ENCODE measurements around the gene ANTXR2.

The ANTXR2 gene

GRCh38 chr4:80070880-80071603 is 2.0 kb downstream of the ANTXR2 start:
- no peak for DNase-seq (ENCODE audit: extremely low read depth in 1 of 2, low read depth in 1 of 2)

- no peak for DNase-seq (ENCODE audit: extremely low read depth in 1 of 2, low read depth in 1 of 2)
Measured at GRCh38 chr4:80069837-80070731, 2.9 kb downstream of the ANTXR2 start.

DNA sequence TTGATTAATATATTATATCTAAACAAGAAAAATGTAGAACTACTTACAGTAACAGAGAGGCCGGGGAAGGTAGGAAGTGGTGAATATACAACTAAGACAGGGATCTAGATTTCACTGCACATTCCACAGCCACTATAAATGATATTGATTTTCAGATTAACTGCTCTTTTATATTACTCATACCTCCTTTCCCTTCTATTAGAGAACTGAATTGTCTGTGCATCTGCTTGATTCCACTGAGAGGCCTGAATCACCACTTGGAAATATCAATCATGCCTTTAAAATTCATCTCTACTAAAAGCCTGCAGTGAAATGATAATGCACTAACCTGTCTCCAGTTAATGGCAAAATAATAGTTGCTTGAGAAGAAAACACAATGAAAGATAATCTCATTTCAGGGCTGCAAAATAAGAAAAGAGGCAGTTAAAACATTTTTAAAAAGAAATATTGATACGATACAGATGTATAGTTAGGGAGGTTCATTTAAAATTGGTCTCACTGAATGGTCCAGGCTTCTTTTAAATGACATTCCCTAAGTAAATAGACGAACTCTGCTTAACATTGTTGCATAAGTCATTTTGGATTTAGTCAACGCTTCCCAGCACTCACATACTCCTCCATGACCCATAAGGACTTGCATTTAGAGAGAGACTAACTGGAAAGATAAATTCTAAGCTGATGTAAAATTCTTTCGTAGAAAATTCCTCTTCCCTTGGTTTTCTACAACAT is 3.8 kb downstream of the ANTXR2 start:
- no peak for DNase-seq (ENCODE audit: extremely low read depth in 1 of 2, low read depth in 1 of 2)

DNA sequence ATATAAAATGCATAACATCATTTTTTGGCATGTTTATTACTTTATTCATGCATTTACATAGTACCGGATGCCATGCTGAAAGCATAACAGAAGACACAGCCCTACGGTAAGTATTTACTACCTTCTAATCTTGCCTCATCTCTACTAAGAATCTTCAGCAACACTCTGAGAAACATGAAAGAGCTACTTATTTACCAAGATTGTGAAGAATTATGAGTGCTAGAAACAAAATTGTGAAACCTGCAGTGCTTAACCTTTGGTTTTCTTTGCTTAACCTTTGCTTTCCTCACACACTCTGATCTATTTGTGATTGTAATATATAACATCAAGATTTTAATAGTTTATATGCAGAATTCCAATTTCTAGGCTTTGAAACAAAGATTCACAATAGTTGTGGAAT is 7.4 kb downstream of the ANTXR2 start:
- DNase-seq (ENCODE audit: extremely low read depth in 1 of 2, low read depth in 1 of 2) = no peak

DNA sequence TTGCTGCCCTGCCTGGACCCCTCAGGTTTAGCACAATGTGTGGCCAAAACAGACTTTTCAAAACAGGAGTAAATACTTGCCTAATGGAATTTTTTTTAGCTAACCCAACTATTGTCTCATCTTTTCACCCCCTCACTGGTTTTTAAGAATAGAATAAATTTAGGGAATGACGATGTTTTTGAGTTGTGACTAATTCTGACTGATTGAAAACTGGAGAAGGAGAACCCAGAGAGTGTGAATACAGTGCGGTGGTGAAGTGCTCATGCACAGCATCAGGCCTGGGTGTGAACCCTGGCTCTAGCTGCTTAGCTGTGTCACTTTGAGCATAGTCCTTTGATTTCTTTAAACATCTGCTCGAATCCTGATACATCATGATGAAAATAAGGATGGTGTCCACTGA is 10.5 kb downstream of the ANTXR2 start:
- no peak for DNase-seq (ENCODE audit: extremely low read depth in 1 of 2, low read depth in 1 of 2)

GRCh38 chr4:80060804-80061203 is 12.2 kb downstream of the ANTXR2 start:
- DNase-seq (ENCODE audit: extremely low read depth in 1 of 2, low read depth in 1 of 2) = no peak

DNA sequence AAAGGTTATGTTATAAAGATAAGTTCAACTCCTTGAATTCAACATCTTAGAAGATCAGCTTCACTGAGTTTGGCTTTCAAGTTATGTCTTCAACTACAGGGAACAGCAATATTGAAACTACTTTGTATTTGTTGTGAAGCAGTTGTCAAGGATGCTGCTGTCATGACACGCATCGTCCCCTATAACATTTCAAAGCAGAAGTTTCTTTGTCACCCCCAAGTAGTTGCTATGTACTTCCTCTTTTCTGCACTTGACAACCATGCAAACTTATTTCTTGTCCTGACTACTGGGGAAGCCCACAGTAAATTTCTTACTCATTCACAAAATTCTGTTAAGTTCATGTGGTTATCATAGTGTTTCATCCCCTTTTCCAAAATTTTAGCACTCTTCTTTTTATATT is 14.3 kb downstream of the ANTXR2 start:
- DNase-seq (ENCODE audit: extremely low read depth in 1 of 2, low read depth in 1 of 2) = no peak

- no peak for DNase-seq (ENCODE audit: extremely low read depth in 1 of 2, low read depth in 1 of 2)
Measured at GRCh38 chr4:80054375-80054774, 18.7 kb downstream of the ANTXR2 start.

GRCh38 chr4:80053140-80053910 is 19.7 kb downstream of the ANTXR2 start:
- DNase-seq (ENCODE audit: extremely low read depth in 1 of 2, low read depth in 1 of 2) = no peak

GRCh38 chr4:80049813-80050534 is 23.1 kb downstream of the ANTXR2 start:
- no peak for DNase-seq (ENCODE audit: extremely low read depth in 1 of 2, low read depth in 1 of 2)

DNA sequence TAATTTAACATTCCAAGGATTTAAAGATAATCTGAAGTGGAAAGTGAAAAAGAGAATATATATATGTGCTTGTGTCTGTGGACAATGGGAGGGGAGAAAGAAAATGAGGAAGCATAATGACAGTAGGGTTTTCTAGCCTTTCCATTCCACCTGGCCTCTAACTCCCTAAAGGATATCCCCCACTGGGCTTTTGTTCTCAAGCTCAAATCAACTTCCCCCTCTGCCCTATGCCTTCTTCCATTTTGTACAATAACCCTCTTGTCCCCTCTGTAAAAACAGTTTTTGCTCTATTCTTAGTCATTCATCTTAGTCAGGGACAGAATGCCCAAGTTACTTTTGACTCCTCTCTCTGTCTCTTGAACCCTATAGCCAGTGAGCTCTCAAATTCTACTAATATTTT is 23.6 kb downstream of the ANTXR2 start:
- no peak for DNase-seq (ENCODE audit: extremely low read depth in 1 of 2, low read depth in 1 of 2)

GRCh38 chr4:80045786-80046185 is 27.2 kb downstream of the ANTXR2 start:
- DNase-seq (ENCODE audit: extremely low read depth in 1 of 2, low read depth in 1 of 2) = no peak

DNA sequence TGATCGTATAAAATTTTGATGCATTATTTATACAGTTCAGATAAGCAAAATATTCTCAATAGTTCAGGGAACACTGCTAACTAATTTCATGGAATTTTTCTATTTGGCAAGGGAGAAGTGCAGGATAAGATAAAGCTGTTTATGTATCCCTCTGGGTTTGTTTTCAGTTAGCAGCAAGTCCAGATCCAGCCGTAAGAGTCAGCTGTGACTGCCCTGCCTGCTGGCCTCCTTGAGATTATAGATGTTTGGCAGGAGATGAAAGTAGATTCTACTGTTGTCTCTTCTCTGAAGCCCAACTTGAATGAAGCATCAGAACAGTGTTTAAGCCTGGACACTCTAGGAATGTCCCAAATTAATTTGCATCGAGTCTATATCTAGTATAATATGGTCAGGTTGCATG is 29.5 kb downstream of the ANTXR2 start:
- no peak for DNase-seq (ENCODE audit: extremely low read depth in 1 of 2, low read depth in 1 of 2)

GRCh38 chr4:80042821-80043220 is 30.2 kb downstream of the ANTXR2 start:
- DNase-seq (ENCODE audit: extremely low read depth in 1 of 2, low read depth in 1 of 2) = no peak

- DNase-seq (ENCODE audit: extremely low read depth in 1 of 2, low read depth in 1 of 2) = no peak
Measured at GRCh38 chr4:80037864-80038263, 35.2 kb downstream of the ANTXR2 start.

GRCh38 chr4:80036949-80037685 is 35.9 kb downstream of the ANTXR2 start:
- DNase-seq (ENCODE audit: extremely low read depth in 1 of 2, low read depth in 1 of 2) = no peak

GRCh38 chr4:80036306-80036705 is 36.7 kb downstream of the ANTXR2 start:
- no peak for DNase-seq (ENCODE audit: extremely low read depth in 1 of 2, low read depth in 1 of 2)

GRCh38 chr4:80035336-80035735 is 37.7 kb downstream of the ANTXR2 start:
- no peak for DNase-seq (ENCODE audit: extremely low read depth in 1 of 2, low read depth in 1 of 2)

DNA sequence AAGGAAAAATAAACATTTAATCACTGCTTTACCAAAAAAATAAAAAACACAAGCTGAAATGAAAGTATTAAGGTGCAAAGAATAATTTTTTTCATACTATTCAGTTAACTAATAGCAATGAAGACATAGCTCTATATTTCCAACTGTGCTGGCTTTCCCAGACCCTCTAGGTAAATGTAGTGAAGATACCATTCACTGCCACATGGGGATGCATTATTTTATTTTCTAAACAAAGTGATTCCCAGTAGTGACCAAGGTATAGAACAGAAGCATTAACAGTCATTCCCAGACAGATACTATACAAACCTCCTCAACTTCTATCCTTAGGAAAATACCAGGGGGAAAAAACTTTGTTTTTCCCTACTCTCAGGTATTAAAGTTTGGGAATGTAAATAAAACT is 39.4 kb downstream of the ANTXR2 start:
- DNase-seq (ENCODE audit: extremely low read depth in 1 of 2, low read depth in 1 of 2) = no peak

Data from stimulated activated CD8-positive, alpha-beta memory T cell treated with anti-CD3 and anti-CD28 coated beads, Interleukin-7, amount 100 ng/mL, for 48 hours (primary cell).